ENCODE data around the gene PIK3AP1.
"Not testable (repeated sequence)": the region's sequence is repeated elsewhere in the genome, so short reads cannot be mapped to it uniquely, and the experiment has no call there.

PIK3AP1 gene

GRCh38 chr10:96720422-96721206 lies at the start of gene PIK3AP1:
TSS of gene PIK3AP1 (minus strand) at chr10:96720514. CDS start at chr10:96720394, 120 bp downstream.
- peak; percentile 86 for DNase-seq (ENCODE audit: low spot score)

GRCh38 chr10:96768136-96768535 lies 47.8 kb upstream of the PIK3AP1 start:
- no peak for DNase-seq (ENCODE audit: low spot score)

- no peak for DNase-seq (ENCODE audit: low spot score)
Measured at GRCh38 chr10:96767611-96768010, 47.3 kb upstream of the PIK3AP1 start.

- DNase-seq (ENCODE audit: low spot score) = peak; percentile 78
Measured at GRCh38 chr10:96765406-96766240, 45.3 kb upstream of the PIK3AP1 start.

- peak; percentile 73 for DNase-seq (ENCODE audit: low spot score)
Measured at GRCh38 chr10:96764425-96765060, 44.2 kb upstream of the PIK3AP1 start.

- peak; percentile 38 for DNase-seq (ENCODE audit: low spot score)
Measured at GRCh38 chr10:96758423-96758822, 38.1 kb upstream of the PIK3AP1 start.

- no peak for DNase-seq (ENCODE audit: low spot score)
Measured at GRCh38 chr10:96756111-96756903, 36.0 kb upstream of the PIK3AP1 start.

GRCh38 chr10:96753956-96754355 lies 33.6 kb upstream of the PIK3AP1 start:
- DNase-seq (ENCODE audit: low spot score) = no peak

- DNase-seq (ENCODE audit: low spot score) = no peak
Measured at GRCh38 chr10:96752375-96752774, 32.1 kb upstream of the PIK3AP1 start.

- DNase-seq (ENCODE audit: low spot score) = not testable (repeated sequence)
Measured at GRCh38 chr10:96750316-96750715, 30.0 kb upstream of the PIK3AP1 start.

- DNase-seq (ENCODE audit: low spot score) = peak; percentile 30
Measured at GRCh38 chr10:96747734-96748550, 27.6 kb upstream of the PIK3AP1 start.

GRCh38 chr10:96746503-96746902 lies 26.2 kb upstream of the PIK3AP1 start:
- no peak for DNase-seq (ENCODE audit: low spot score)

- no peak for DNase-seq (ENCODE audit: low spot score)
Measured at GRCh38 chr10:96745950-96746349, 25.6 kb upstream of the PIK3AP1 start.

- DNase-seq (ENCODE audit: low spot score) = no peak
Measured at GRCh38 chr10:96743988-96744585, 23.8 kb upstream of the PIK3AP1 start.

GRCh38 chr10:96741557-96741956 lies 21.2 kb upstream of the PIK3AP1 start:
- DNase-seq (ENCODE audit: low spot score) = not testable (repeated sequence)

GRCh38 chr10:96740579-96741281 lies 20.4 kb upstream of the PIK3AP1 start:
- peak; percentile 51 for DNase-seq (ENCODE audit: low spot score)

- DNase-seq (ENCODE audit: low spot score) = no peak
Measured at GRCh38 chr10:96740141-96740540, 19.8 kb upstream of the PIK3AP1 start.

- DNase-seq (ENCODE audit: low spot score) = not testable (repeated sequence)
Measured at GRCh38 chr10:96737307-96737902, 17.1 kb upstream of the PIK3AP1 start.

GRCh38 chr10:96724621-96725020 lies 4.3 kb upstream of the PIK3AP1 start:
- DNase-seq (ENCODE audit: low spot score) = no peak

Data from germinal center (tissue), 1 donor.